IPS DF 4.7 (cell line): ENCODE measurements around the gene STK32C.
"Not testable (repeated sequence)": the region's sequence is repeated elsewhere in the genome, so short reads cannot be mapped to it uniquely, and the experiment has no call there.

Source experiments
- DNase-seq: peaks from one replicate; pipeline ENCODE4 v3.0.0-alpha.2; 2013; ENCODE audit warnings: low spot score; ENCODE audit errors: extremely low read depth

STK32C gene

GRCh38 chr10:132267916-132268315, 39.8 kb downstream of the STK32C start:
- not testable (repeated sequence) for DNase-seq

DNA sequence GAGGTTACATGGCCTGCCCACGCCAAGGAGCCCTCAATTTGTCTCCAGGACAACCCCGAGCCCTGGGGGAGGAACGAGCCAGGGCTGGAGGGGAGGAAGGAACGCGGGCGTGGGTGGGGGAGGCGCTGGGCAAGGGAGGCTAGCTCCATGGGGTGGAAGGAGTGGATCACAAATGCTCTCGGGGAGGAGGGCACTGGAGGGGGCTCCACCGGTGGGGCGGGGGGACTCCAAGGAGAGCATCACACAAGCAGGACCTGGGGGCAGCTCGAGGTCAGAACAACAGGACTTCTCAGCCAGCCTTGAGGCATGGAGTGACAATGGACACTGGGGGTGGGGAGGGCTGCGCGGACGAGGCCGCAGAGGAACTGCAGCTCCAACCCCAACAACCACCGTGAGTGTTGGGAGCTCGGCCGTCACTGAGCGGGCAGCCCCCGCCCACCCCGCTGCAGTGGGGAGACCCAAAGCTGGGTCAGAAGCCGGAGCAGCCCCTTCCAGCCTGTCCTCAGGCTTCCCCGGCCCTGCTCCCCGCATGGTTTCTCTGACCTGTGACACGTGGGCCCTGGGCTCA, 41.1 kb downstream of the STK32C start:
- no peak for DNase-seq

DNA sequence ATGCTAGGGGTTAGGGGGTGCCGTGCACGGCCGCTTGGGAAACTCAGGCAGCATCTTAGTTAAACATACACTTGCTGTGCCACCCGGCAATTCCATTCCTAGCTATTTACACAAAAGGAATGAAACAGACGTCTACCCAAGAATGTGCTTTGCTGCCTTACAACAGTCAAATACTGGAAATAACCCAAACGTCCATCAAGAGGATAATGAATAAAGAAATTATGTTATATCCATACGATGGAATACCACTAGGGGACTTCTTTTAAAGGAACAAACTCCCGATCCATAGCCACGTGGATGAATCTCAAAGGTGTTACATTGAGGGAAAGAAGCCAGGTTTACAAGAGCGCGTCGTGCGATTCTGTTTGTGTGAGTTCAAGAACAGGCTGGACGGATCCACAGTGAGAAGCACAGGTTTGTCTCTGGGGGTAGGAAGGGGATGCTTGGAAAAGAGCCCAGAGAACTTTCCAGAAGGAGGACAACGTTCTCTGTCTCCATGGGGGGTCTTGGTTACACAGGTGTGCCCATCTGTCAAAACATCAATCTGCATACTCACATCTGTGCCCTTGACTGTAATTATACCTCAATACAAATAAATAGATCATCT, 41.8 kb downstream of the STK32C start:
- no peak for DNase-seq

- DNase-seq, result no peak
Measured at GRCh38 chr10:132264966-132265889, 42.5 kb downstream of the STK32C start.

- DNase-seq, result no peak
Measured at GRCh38 chr10:132264306-132264950, 43.3 kb downstream of the STK32C start.

DNA sequence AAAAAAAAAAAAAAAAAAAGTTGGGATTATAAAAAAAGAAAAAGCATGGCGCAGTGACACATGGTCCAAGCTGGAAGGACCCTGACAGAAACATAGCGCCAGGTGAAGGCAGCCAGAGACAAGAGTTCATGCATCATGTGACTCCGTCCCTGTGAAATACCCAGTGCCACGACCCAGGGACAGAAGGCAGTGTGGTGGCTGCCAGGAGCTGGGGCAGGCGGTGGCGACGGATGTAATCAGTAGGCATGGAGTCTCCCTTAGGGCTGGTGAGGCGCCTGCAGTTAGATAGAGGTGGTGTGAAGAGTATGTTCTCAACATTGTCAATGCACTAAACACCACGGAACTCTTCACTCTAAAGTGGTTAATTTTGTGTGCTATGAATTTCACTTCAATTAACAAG, 43.9 kb downstream of the STK32C start:
- DNase-seq, result no peak

DNA sequence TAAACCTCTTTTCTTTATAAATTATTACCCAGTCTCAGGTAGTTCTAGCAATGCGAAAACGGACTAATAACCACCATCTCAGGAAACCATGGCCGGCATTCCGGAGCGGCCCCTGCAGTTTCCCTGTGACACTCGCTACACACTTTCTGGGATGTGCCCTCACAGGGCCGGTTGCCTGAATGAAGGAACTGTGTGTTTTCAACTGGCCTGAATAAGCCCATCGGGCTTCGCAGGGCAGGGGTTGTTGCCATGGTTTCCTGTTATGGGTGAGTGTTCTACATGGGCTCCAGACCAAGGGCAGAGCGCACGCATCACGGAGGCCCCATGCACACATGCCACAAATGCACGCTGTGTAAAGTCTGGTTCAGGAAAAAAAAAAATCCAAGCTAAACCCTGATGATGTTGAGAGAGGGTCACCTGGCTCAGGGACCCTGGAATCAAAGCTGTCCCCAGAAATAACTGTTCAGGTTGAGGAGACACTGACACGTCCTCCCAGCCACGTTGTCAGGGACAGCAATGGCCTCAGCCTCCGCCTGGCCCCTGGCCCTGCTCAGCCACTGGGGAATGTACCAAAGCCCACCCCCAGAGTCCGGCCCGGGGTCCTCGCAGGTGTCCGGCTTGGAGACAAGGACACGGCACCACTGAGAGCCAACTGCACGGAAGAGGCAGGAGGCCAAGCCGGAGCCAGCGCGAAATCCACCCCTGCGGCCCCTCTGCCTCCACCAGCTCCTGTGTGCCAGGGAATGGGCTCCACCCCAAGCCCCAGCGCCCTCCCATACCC, 47.9 kb downstream of the STK32C start:
- no peak for DNase-seq

DNA sequence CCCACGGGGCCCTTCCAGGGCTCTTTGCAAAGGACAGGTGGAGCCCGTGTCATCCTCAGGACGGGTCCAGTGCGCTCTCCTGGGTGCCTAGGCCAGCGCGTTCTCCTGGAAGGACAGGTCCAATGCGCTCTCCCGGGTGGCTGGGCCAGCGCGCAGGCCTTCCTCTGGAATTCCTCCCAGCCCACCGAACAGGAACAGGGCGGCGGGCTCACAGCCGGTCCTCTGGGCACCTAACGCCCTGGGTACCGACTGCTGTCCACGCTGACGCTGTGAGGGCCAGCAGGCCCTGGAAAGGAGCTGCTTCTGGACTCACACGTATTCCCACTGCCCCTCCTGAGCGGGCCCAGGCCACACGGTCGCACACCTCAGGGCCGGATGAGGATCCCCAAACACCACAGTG, 49.3 kb downstream of the STK32C start:
- DNase-seq, result no peak

- no peak for DNase-seq
Measured at GRCh38 chr10:132257907-132258306, 49.8 kb downstream of the STK32C start.

DNA sequence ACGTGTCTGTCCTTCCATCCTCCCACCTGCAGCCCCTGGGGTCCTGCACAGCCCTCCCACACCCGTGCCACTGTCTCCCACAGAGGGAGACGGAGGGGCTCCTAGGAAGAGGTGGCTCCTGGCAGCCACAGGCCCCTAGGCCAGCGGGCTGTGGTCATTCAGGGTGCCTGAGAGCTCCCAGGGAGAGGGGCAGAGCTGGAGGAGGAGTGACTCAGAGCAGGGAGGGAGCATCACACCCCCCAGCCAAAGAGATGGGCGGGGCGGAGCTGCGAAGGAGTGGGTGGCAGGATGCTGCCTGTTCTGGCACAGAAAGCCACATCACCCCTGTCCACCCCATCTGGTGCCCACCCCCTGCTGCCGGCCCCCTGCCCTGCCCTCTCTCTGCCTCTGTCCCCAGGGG, 50.5 kb downstream of the STK32C start:
- DNase-seq, result no peak

DNA sequence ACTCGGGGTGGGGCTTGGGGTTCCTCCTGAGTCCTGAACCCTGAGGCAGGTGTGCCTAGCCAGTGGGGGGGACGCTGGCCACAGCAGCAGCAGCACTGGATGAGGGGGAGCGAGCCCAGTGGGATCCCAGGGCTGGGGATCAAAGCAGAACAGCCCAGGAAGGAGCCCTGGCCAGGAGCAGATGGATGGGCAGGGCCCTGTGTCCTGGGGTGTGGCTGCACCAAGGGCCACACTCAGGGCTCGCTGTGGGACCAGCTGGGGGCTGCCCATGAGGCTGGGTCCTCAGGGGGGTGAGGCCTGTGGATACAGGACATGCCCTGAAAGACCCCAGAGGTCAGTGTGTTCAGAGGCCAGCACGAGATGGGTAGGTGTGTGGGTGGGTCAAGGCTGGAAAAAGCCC, 50.9 kb downstream of the STK32C start:
- DNase-seq, result no peak

- no peak for DNase-seq
Measured at GRCh38 chr10:132255489-132256344, 52.0 kb downstream of the STK32C start.

DNA sequence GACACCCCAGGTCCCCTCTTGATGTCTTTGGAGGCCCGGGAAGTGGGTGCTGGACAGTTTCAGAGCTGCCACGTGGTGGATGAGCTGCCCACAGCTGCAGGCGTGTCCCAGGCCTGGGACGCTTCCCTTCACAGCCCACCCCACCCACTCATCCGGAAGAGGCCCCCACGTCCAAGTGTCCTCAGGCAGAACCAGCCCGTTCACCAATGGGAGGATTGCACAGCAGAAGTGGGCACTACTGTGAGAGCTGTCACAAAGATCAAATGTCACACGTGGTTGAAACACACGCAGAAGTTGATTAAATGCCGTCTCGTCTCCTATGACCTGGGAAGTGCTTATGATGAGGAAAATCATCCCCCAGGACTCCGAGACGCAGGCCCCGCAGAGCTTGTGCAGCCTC, 52.9 kb downstream of the STK32C start:
- no peak for DNase-seq

DNA sequence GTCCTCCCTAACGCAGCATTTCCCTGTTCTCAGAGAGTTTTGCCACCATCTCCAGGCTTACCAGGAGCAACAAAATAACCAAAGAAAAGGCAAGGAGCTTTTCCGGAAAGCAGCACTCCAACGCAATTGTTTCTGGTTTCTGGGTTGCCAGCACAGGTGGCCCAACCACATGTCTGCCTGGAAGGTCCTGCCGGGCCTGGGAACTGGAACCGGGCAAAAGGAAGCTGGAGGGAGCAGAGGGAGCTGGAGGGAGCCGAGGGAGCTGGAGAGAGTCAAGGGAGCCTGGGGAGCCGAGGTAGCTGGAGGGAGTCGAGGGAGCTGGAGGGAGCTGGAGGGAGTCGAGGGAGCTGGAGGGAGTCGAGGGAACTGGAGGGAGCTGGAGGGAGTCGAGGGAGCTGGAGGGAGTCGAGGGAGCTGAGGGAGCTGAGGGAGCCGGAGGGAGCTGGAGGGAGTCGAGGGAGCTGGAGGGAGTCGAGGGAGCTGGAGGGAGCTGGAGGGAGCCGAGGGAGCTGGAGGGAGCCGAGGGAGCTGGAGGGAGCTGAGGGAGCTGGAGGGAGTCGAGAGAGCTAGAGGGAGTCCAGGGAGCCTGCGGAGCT, 54.6 kb downstream of the STK32C start:
- no peak for DNase-seq

- DNase-seq, result no peak
Measured at GRCh38 chr10:132252412-132252811, 55.3 kb downstream of the STK32C start.

GRCh38 chr10:132251928-132252327, 55.8 kb downstream of the STK32C start:
- DNase-seq, result no peak

DNA sequence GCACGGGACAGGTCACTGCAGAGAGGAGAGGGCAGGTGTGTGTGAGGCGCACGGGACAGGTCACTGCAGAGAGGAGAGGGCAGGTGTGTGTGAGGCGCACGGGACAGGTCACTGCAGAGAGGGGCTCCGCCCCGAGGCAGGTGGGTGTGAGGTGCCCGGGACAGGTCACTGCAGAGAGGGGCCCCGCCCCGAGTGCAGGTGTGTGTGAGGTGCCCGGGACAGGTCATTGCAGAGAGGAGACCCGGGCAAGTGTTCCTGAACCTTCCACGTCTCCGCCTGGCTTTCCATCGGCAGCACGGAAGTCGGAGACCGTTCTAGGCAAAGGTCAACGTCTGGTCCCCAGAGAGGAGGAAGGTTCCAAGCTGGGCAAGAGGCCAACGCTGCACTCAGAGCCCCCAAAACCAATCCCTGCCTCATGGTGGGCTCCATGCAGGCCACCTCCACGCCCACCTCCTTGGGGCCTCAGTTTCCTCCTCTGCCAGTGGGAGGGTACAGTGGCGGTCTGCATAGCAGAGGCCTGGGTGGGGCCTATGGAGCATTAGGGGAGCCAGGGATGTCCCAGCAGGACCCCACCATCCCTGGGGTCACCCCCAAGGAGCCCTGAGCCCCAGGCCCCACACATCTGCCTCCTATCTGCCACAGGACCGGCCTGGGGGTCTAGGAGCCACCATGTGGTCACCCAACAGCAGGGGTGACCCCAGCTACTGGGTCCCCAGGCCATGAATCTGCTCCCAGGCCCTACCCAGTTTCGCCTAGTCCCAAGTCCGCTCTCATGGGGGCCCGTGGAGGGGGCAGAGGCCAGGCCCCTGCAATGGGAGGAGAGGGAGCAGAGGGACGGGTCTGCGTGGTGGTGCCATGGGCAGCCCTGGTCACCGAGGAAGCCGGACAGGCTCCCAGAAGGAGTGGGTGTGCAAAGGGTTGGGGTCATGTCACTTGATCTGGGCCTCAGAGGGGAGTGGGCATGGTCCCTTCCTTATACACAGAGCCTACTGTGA, 57.0 kb downstream of the STK32C start:
- DNase-seq, result no peak

- no peak for DNase-seq
Measured at GRCh38 chr10:132249824-132250375, 57.9 kb downstream of the STK32C start.
